ENCODE measurements around the gene SLC5A2. TPM values are rescaled to one million over a fixed set of nuclear protein-coding genes. Genes with fewer than 3 reads are reported as not detected.

Gene SLC5A2
- total and polyA plus RNA-seq, 2 experiments from 2014 or later: 0.36 to 4.9 TPM

DNA sequence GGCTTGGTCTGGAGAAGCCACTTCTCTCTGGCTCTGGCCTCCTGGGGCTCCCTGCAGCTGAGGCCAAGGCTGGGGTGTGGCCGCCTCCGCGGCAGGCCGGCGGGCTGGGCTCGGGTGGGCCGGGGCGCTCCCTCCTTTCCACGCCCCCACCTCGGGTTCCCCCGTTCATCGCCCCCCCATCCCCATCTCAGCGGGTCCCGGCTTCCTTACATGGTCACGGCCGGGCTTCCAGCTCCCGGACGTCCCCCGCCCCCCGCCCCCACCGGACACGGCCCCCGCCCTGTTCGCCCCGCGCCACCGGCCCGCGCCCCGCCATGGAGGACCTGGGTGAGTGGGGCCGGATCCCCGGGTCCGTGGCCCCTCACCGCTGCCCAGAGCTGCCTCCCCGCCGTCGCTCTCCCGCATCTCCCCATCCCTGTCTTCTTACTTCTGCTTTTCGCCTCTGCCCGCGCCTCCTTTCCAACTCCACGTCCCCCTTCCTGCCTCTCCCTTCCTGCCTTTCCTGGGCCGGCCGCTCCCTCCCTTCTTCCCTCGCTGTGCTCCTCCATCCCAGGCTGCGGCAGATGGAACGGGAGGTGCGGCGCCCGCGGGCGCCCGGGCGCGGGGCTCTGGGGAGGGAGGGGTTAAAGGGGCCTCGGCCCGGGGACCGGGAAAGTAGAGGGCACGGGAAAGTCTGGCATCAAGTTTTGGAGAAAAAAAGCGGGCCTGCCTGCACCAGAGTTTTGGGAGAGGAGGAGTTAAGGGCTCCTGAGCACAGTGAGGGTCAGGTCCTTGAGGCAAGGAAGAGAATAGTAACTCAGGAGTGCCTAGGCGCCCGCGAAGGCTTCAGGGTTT, 10.8 kb upstream of the SLC5A2 start, which contains the start of gene TGFB1I1:
Gene TGFB1I1, plus strand, starts transcription at position 278 of the 834 bp plus-strand sequence. Its CDS starts 37 bp downstream, at position 315.
- H3K4me1 ChIP-seq (ENCODE audit: low read depth): peaks cover 7% of the 10 kb centered on the region
- peaks cover 24% of the 10 kb centered on the region for H3K27me3 ChIP-seq
- H3K36me3 ChIP-seq: peaks cover 9% of the 10 kb centered on the region
- peak within 1 kb of the TSS; percentile 65 for H3K4me3 ChIP-seq
- TF ChIP-seq, protein P1, sequence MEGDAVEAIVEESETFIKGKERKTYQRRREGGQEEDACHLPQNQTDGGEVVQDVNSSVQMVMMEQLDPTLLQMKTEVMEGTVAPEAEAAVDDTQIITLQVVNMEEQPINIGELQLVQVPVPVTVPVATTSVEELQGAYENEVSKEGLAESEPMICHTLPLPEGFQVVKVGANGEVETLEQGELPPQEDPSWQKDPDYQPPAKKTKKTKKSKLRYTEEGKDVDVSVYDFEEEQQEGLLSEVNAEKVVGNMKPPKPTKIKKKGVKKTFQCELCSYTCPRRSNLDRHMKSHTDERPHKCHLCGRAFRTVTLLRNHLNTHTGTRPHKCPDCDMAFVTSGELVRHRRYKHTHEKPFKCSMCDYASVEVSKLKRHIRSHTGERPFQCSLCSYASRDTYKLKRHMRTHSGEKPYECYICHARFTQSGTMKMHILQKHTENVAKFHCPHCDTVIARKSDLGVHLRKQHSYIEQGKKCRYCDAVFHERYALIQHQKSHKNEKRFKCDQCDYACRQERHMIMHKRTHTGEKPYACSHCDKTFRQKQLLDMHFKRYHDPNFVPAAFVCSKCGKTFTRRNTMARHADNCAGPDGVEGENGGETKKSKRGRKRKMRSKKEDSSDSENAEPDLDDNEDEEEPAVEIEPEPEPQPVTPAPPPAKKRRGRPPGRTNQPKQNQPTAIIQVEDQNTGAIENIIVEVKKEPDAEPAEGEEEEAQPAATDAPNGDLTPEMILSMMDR (IDR thresholded peaks at IDR 0.05; ENCODE audit: low read depth, low read length): no peak
- DNase-seq (ENCODE audit: low read depth in 1 of 2, low spot score in 1 of 2): peak; percentile 60 to 91
- no peaks in the 10 kb centered on the region for H3K9me3 ChIP-seq (ENCODE audit: low read depth)
- peak within 1 kb of the TSS; percentile 62 for H3K27ac ChIP-seq

DNA sequence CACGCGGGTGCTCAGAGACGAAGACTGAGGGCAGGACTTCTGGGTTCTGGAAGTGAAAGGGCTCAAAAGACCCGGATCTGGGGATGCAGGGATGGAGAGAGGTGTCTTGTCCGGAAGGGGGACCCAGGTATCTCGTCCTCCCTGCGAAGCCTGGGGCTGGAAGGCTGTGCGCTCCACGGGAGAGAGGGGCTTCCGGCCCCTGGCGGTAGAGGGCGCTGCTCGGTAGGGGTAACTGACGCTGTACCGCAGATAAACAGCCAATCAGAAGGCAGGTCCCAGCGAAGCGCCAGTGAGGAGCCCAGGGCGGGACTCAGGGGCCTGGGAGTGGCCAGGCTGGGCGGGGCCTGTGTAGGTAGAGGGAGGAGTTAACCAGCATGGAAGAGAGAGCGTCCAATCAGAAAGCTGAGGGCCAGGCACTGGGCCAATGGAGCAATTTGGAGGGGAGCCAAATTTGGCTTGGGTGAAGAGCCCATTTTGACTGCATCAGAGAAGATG, 10.2 kb upstream of the SLC5A2 start:
- Histone ChIP-seq H3K4me1 (ENCODE audit: low read depth) (peaks cover 9% of the 10 kb centered on the region), H3K4me3 (peak overlapping the region; percentile 65), H3K27me3 (peaks cover 24% of the 10 kb centered on the region), H3K9me3 (ENCODE audit: low read depth) (no peaks in the 10 kb centered on the region), H3K36me3 (peaks cover 8% of the 10 kb centered on the region), H3K27ac (peak overlapping the region; percentile 62)
- TF ChIP-seq, protein P1 (IDR thresholded peaks at IDR 0.05; ENCODE audit: low read depth, low read length): peak; percentile 86
- DNase-seq (ENCODE audit: low read depth in 1 of 2, low spot score in 1 of 2): peak; percentile 82 to 97

DNA sequence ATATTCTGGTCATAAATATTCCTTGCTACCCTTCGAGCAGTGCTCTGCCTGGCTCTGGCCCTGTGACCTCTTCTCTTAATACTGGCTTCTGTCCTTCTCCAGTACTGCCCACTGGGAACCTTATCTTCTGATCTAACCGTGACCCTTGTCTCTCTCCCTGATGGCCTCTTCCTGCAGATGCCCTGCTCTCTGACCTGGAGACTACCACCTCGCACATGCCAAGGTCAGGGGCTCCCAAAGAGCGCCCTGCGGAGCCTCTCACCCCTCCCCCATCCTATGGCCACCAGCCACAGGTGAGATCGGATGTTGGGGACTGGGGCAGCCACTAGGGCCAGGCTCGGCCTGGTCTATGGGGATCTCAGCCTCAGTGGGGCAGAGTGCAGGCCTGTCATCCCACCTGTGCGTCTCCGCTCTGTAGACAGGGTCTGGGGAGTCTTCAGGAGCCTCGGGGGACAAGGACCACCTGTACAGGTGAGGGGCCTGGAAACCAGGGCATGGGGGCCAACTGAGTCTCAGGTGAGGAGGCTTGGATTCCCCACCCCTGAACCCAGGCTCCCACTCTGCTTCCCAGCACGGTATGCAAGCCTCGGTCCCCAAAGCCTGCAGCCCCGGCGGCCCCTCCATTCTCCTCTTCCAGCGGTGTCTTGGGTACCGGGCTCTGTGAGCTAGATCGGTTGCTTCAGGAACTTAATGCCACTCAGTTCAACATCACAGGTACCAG, 9.5 kb upstream of the SLC5A2 start:
- Histone ChIP-seq H3K4me1 (ENCODE audit: low read depth) (peaks cover 15% of the 10 kb centered on the region), H3K27me3 (peaks cover 24% of the 10 kb centered on the region), H3K9me3 (ENCODE audit: low read depth) (no peaks in the 10 kb centered on the region), H3K4me3 (no peak overlapping the region), H3K27ac (no peak overlapping the region), H3K36me3 (peaks cover 8% of the 10 kb centered on the region)
- TF ChIP-seq, protein P1 (IDR thresholded peaks at IDR 0.05; ENCODE audit: low read depth, low read length): no peak
- no peak for DNase-seq (ENCODE audit: low read depth in 1 of 2, low spot score in 1 of 2)

DNA sequence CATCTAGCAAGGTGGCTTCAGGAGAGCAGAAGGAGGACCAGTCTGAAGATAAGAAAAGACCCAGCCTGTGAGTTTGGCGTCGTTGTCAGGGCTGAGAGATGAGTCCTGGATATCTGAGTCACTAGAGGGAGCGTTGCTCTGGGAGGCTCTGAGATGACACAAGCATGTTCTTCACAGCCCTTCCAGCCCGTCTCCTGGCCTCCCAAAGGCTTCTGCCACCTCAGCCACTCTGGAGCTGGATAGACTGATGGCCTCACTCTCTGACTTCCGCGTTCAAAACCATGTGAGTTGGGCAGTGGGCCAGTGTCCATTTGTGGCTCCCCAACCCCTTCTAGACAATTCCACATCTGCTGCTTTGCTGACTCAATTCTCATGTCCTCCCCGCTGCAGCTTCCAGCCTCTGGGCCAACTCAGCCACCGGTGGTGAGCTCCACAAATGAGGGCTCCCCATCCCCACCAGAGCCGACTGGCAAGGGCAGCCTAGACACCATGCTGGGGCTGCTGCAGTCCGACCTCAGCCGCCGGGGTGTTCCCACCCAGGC, 8.7 kb upstream of the SLC5A2 start:
- DNase-seq (ENCODE audit: low read depth in 1 of 2, low spot score in 1 of 2): peak in 1 of 2 donors; percentile 69
- no peak overlapping the region for H3K27ac ChIP-seq
- peaks cover 24% of the 10 kb centered on the region for H3K27me3 ChIP-seq
- TF ChIP-seq, protein P1 (IDR thresholded peaks at IDR 0.05; ENCODE audit: low read depth, low read length): no peak
- H3K4me1 ChIP-seq (ENCODE audit: low read depth): peaks cover 15% of the 10 kb centered on the region
- H3K9me3 ChIP-seq (ENCODE audit: low read depth): no peaks in the 10 kb centered on the region
- H3K4me3 ChIP-seq: no peak overlapping the region
- peaks cover 8% of the 10 kb centered on the region for H3K36me3 ChIP-seq

All from cardiac muscle cell (in vitro differentiated cells and primary cell).